ENCODE measurements around the gene PWWP2B. TPM values are rescaled to one million over a fixed set of nuclear protein-coding genes. Genes with fewer than 3 reads are reported as not detected.

The PWWP2B gene
- total and polyA plus RNA-seq, 11 donors, result 10.5 to 23.5 (median 15.3) TPM

- 75 to 83% (median 79%) methylated on average over 12 to 24 of the region's 24 CpGs for WGBS, 4 donors
- TF ChIP-seq POLR2A (IDR thresholded peaks at IDR 0.05) (no peak), CTCF (IDR thresholded peaks at IDR 0.05) (peak in 1 of 12 donors; percentile 3)
- Histone ChIP-seq H3K4me1 (peaks cover 3 to 32% (median 22%) of the 10 kb centered on the region in 12 donors), H3K27me3 (peaks cover 0 to 10% (median 0%) of the 10 kb centered on the region in 9 donors), H3K36me3 (no peaks in the 10 kb centered on the region), H3K9me3 (no peaks in the 10 kb centered on the region), H3K27ac (no peak overlapping the region), H3K4me3 (no peak overlapping the region)
- intact Hi-C loops (cut with DNase I), result loop anchor here in 9 of 10 donors (1.0 to 10.0 kb wide), 9 partner anchors 79 to 667 kb away; partner anchors contain the start of gene INPP5A (in 1 of the 9)
- DNase-seq (peak in 3 of 5 donors; percentile 25 to 43 (median 26)), ATAC-seq (no peak)
Measured at GRCh38 chr10:132457328-132458070, 60.5 kb downstream of the PWWP2B start.

GRCh38 chr10:132458071-132458585 lies 61.1 kb downstream of the PWWP2B start:
- Histone ChIP-seq H3K27ac (no peak overlapping the region), H3K9me3 (no peaks in the 10 kb centered on the region), H3K27me3 (peaks cover 0 to 10% (median 0%) of the 10 kb centered on the region in 9 donors), H3K4me3 (no peak overlapping the region), H3K4me1 (peaks cover 0 to 31% (median 19%) of the 10 kb centered on the region in 12 donors), H3K36me3 (no peaks in the 10 kb centered on the region)
- ATAC-seq (no peak), DNase-seq (peak in 3 of 5 donors; percentile 24 to 51 (median 26))
- intact Hi-C loops (cut with DNase I), result loop anchor here in 9 of 10 donors (1.0 to 10.0 kb wide), 9 partner anchors 79 to 667 kb away; partner anchors contain the start of gene INPP5A (in 1 of the 9)
- WGBS, 4 donors, result 52 to 65% (median 61%) methylated on average over 16 to 19 of the region's 19 CpGs
- TF ChIP-seq POLR2A (IDR thresholded peaks at IDR 0.05) (no peak), CTCF (IDR thresholded peaks at IDR 0.05) (no peak)

GRCh38 chr10:132458586-132459300 lies 61.7 kb downstream of the PWWP2B start:
- WGBS, 4 donors, result 40 to 68% (median 49%) methylated on average over 18 to 31 of the region's 31 CpGs
- Histone ChIP-seq H3K4me3 (no peak overlapping the region), H3K9me3 (no peaks in the 10 kb centered on the region), H3K4me1 (peaks cover 0 to 32% (median 22%) of the 10 kb centered on the region in 12 donors), H3K27me3 (peaks cover 0 to 10% (median 0%) of the 10 kb centered on the region in 9 donors), H3K36me3 (no peaks in the 10 kb centered on the region), H3K27ac (no peak overlapping the region)
- TF ChIP-seq CTCF (IDR thresholded peaks at IDR 0.05) (peak; percentile 88 to 99 (median 96)), POLR2A (IDR thresholded peaks at IDR 0.05) (no peak)
- intact Hi-C loops (cut with DNase I), result loop anchor here in 9 of 10 donors (1.0 to 10.0 kb wide), 9 partner anchors 78 to 666 kb away; partner anchors contain the start of gene INPP5A (in 1 of the 9)
- DNase-seq (peak; percentile 51 to 85 (median 61)), ATAC-seq (peak; percentile 40 to 67 (median 58))

Measured in heart left ventricle (tissue), 16 donors.